SHP77 (cell line): ENCODE results near the gene PIF1.
"Not testable (repeated sequence)": the region's sequence is repeated elsewhere in the genome, so short reads cannot be mapped to it uniquely, and the experiment has no call there.

Experiments used
- DNase-seq, 2 experiments: peaks; one replicate each; lab custom pipeline; 2025; lab: John Stamatoyannopoulos, UW

Gene PIF1

GRCh38 chr15:64847448-64847847, 22.0 kb upstream of the PIF1 start:
- DNase-seq, result no peak

GRCh38 chr15:64847016-64847415, 21.6 kb upstream of the PIF1 start:
- no peak for DNase-seq

- DNase-seq, result no peak
Observed at GRCh38 chr15:64845831-64846595, 20.6 kb upstream of the PIF1 start.

GRCh38 chr15:64845183-64845611, 19.8 kb upstream of the PIF1 start:
- no peak for DNase-seq

- DNase-seq, result no peak
Observed at GRCh38 chr15:64844576-64845145, 19.2 kb upstream of the PIF1 start.

- DNase-seq, result no peak
Observed at GRCh38 chr15:64843991-64844390, 18.5 kb upstream of the PIF1 start.

- no peak for DNase-seq
Observed at GRCh38 chr15:64842986-64843561, 17.6 kb upstream of the PIF1 start.

GRCh38 chr15:64842096-64842939, 16.9 kb upstream of the PIF1 start:
- no peak for DNase-seq

GRCh38 chr15:64841344-64842095, 16.1 kb upstream of the PIF1 start, which contains the start of gene PLEKHO2:
TSS of gene PLEKHO2 (plus strand) at chr15:64841915. CDS start at chr15:64842017, 102 bp downstream.
- peak; percentile 92 to 98 for DNase-seq

- no peak for DNase-seq
Observed at GRCh38 chr15:64841060-64841343, 15.6 kb upstream of the PIF1 start.

GRCh38 chr15:64837502-64837901, 12.1 kb upstream of the PIF1 start:
- no peak for DNase-seq

- DNase-seq, result peak in 1 of 2 experiments; percentile 24
Observed at GRCh38 chr15:64836023-64836536, 10.6 kb upstream of the PIF1 start.

GRCh38 chr15:64833690-64834089, 8.2 kb upstream of the PIF1 start:
- no peak for DNase-seq

- no peak for DNase-seq
Observed at GRCh38 chr15:64828985-64829384, 3.5 kb upstream of the PIF1 start.

GRCh38 chr15:64824929-64825430, 467 bp downstream of the PIF1 start:
- peak in 1 of 2 experiments; percentile 73 for DNase-seq

- no peak for DNase-seq
Observed at GRCh38 chr15:64816452-64816851, 9.0 kb downstream of the PIF1 start.

- DNase-seq, result not testable (repeated sequence)
Observed at GRCh38 chr15:64814965-64815364, 10.5 kb downstream of the PIF1 start.

- DNase-seq, result not testable (repeated sequence)
Observed at GRCh38 chr15:64814283-64814682, 11.2 kb downstream of the PIF1 start.

GRCh38 chr15:64813075-64813474, 12.4 kb downstream of the PIF1 start:
- peak; percentile 64 to 69 for DNase-seq

GRCh38 chr15:64810497-64811326, 14.7 kb downstream of the PIF1 start:
- no peak for DNase-seq
